HCT116 (cell line): ENCODE results near the gene STAMBPL1. TPM values are rescaled to one million over a fixed set of nuclear protein-coding genes. Genes with fewer than 3 reads are reported as not detected.
A peak's percentile ranks its signal among the peaks of the same experiment; 100 is the strongest.

Experiments
- ATAC-seq: fragments of 200-7000 bp; cut with Tn5 transposase; 2 replicates; pipeline ENCODE4 v1.9.1; 2020; ENCODE audit warnings: mild to moderate bottlenecking, moderate library complexity
- BruUV-seq: library from RNA; stranded (reverse); fragments of 400-500 nt; replicated peaks from 2 replicates; lab custom pipeline; 2021; lab: Mats Ljungman, UMichigan
- CTCF ChIA-PET: fragments of 300-600 bp; sonication (Branson Sonifier 250); formaldehyde crosslinking; loops from one replicate; lab custom pipeline; 2021; ENCODE audit warnings: antibody characterized with exemption; lab: Charles Lee
- POLR2A ChIA-PET: fragments of 300-600, 350-600 bp; sonication (Branson Sonifier 250); formaldehyde crosslinking; loops from one replicate; lab custom pipeline; 2021; ENCODE audit warnings: antibody characterized with exemption; lab: Charles Lee
- RAD21 ChIA-PET, 2 experiments: fragments of 300-600 bp; sonication (Branson Sonifier 250); formaldehyde crosslinking; loops; one replicate each; lab custom pipeline; 2023; ENCODE audit warnings: low total read pairs in 2 of 2; ENCODE audit not compliant: uncharacterized antibody in 2 of 2, unreplicated experiment in 2 of 2, low non-redundant PET in 1 of 2; lab: Charles Lee
- DNase-seq: peaks from one replicate; pipeline ENCODE4 v3.0.0-alpha.2; 2010; ENCODE audit warnings: low read depth, low spot score
- H2AFZ ChIP-seq: fragments of 200-600 bp; shearing (Covaris generic), sonication (generic); 2 replicates; pipeline ENCODE4 v1.6.1; 2017; ENCODE audit warnings: low read depth, mixed run types, mixed read lengths, antibody characterized with exemption, low read length; ENCODE audit not compliant: poor library complexity, severe bottlenecking
- H3K27ac ChIP-seq: 2 replicates; pipeline ENCODE4 v1.5.1; 2012; ENCODE audit warnings: low read depth, low read length
- H3K27me3 ChIP-seq: fragments of 200-600 bp; sonication (generic); 2 replicates; pipeline ENCODE4 v1.6.1; 2016; ENCODE audit warnings: mixed run types, low read length, mixed read lengths; ENCODE audit not compliant: insufficient read depth
- H3K36me3 ChIP-seq, 2 experiments: fragments of 200-500 bp in 1 of 2; fragments of 200-600 bp in 1 of 2; sonication (Bioruptor generic) in 1 of 2; sonication (generic) in 1 of 2; 2 replicates each; pipeline versions ENCODE4 v1.5.1 to v1.6.1; 2014 to 2016; ENCODE audit warnings: low read length in 2 of 2, inconsistent platforms in 1 of 2, mixed read lengths in 1 of 2, mixed run types in 1 of 2; ENCODE audit not compliant: insufficient read depth in 2 of 2, control insufficient read depth in 1 of 2
- H3K4me1 ChIP-seq, 2 experiments: fragments of 200-600 bp in 1 of 2; sonication (generic) in 1 of 2; 2 replicates each; pipeline versions ENCODE4 v1.5.1 to v1.6.1; 2012 to 2017; ENCODE audit warnings: low read length in 2 of 2, inconsistent platforms in 1 of 2, mild to moderate bottlenecking in 1 of 2, mixed read lengths in 1 of 2, mixed run types in 1 of 2, moderate library complexity in 1 of 2; ENCODE audit not compliant: insufficient read depth in 2 of 2, control insufficient read depth in 1 of 2
- H3K4me2 ChIP-seq: fragments of 200-600 bp; sonication (generic); 2 replicates; pipeline ENCODE4 v1.6.1; 2017; ENCODE audit warnings: mixed run types, low read length, mixed read lengths
- H3K4me3 ChIP-seq, 2 experiments: fragments of 200-600 bp in 1 of 2; sonication (generic) in 1 of 2; replicated peaks in 1 of 2; 2 replicates each; pipeline ENCODE4 v1.5.1; 2011 to 2016; ENCODE audit warnings: low read length in 2 of 2, control low read depth in 1 of 2, low read depth in 1 of 2, mild to moderate bottlenecking in 1 of 2, mixed read lengths in 1 of 2, mixed run types in 1 of 2
- H3K79me2 ChIP-seq: fragments of 200-600 bp; sonication (generic); 2 replicates; pipeline ENCODE4 v1.6.1; 2017; ENCODE audit warnings: mild to moderate bottlenecking, mixed run types, low read length, moderate library complexity, mixed read lengths; ENCODE audit not compliant: insufficient read depth
- H3K9ac ChIP-seq: fragments of 200-600 bp; sonication (generic); 2 replicates; pipeline ENCODE4 v1.6.1; 2016; ENCODE audit warnings: low read length, mixed read lengths
- H3K9me2 ChIP-seq: fragments of 200-600 bp; sonication (generic), shearing (Covaris generic); 2 replicates; pipeline ENCODE4 v1.6.1; 2017; ENCODE audit warnings: mixed run types, mild to moderate bottlenecking, moderate library complexity; ENCODE audit not compliant: insufficient read depth
- H3K9me3 ChIP-seq, 2 experiments: fragments of 200-500 bp in 1 of 2; fragments of 200-600 bp in 1 of 2; sonication (Bioruptor generic) in 1 of 2; sonication (generic) in 1 of 2; 2 replicates each; pipeline ENCODE4 v1.6.1; 2014 to 2017; ENCODE audit warnings: low read length in 2 of 2, mixed read lengths in 2 of 2, inconsistent platforms in 1 of 2, low read depth in 1 of 2, mild to moderate bottlenecking in 1 of 2, mixed run types in 1 of 2, moderate library complexity in 1 of 2; ENCODE audit not compliant: control insufficient read depth in 1 of 2, insufficient read depth in 1 of 2
- H4K20me1 ChIP-seq: fragments of 200-600 bp; sonication (generic), shearing (Covaris generic); 2 replicates; pipeline ENCODE4 v1.6.1; 2017; ENCODE audit warnings: mixed run types, mild to moderate bottlenecking, moderate library complexity; ENCODE audit not compliant: insufficient read depth
- CBX3 ChIP-seq: IDR thresholded peaks from 2 replicates; pipeline ENCODE4 v1.6.1; 2012; ENCODE audit warnings: low read depth
- CEBPB ChIP-seq: IDR thresholded peaks from 2 replicates; pipeline ENCODE4 v1.6.1; 2012; ENCODE audit warnings: low read depth
- EGR1 ChIP-seq: IDR thresholded peaks from 2 replicates; pipeline ENCODE4 v1.6.1; 2012; ENCODE audit warnings: low read depth
- ELF1 ChIP-seq: IDR thresholded peaks from 2 replicates; pipeline ENCODE4 v1.6.1; 2012; ENCODE audit warnings: low read depth, borderline replicate concordance
- EZH2 ChIP-seq: fragments of 200-600 bp; sonication (generic); IDR thresholded peaks from 2 replicates; pipeline ENCODE4 v1.6.1; 2017; ENCODE audit warnings: antibody characterized with exemption, mixed run types
- FOSL1 ChIP-seq: IDR thresholded peaks from 2 replicates; pipeline ENCODE4 v1.6.1; 2012; ENCODE audit warnings: low read depth
- JUND ChIP-seq: IDR thresholded peaks from 2 replicates; pipeline ENCODE4 v1.6.1; 2012
- POLR2A ChIP-seq: IDR thresholded peaks from 2 replicates; pipeline ENCODE4 v1.7.0; 2011; ENCODE audit warnings: borderline replicate concordance; ENCODE audit not compliant: insufficient read depth, insufficient read length; ENCODE audit errors: extremely low read depth
- POLR2AphosphoS5 ChIP-seq: IDR thresholded peaks from 2 replicates; pipeline ENCODE4 v1.6.1; 2011; ENCODE audit warnings: mild to moderate bottlenecking, low read depth, low read length, moderate library complexity
- RAD21 ChIP-seq: IDR thresholded peaks from 2 replicates; pipeline ENCODE4 v1.6.1; 2012; ENCODE audit warnings: low read depth, mild to moderate bottlenecking
- SIN3A ChIP-seq: IDR thresholded peaks from 2 replicates; pipeline ENCODE4 v1.6.1; 2012; ENCODE audit warnings: low read depth
- SP1 ChIP-seq: IDR thresholded peaks from 2 replicates; pipeline ENCODE4 v1.6.1; 2012; ENCODE audit warnings: low read depth
- SRF ChIP-seq: IDR thresholded peaks from 2 replicates; pipeline ENCODE4 v1.6.1; 2012; ENCODE audit warnings: low read depth
- YY1 ChIP-seq: IDR thresholded peaks from 2 replicates; pipeline ENCODE4 v1.6.1; 2011; ENCODE audit warnings: low read length, low read depth, moderate library complexity, mild to moderate bottlenecking; ENCODE audit not compliant: insufficient replicate concordance; ENCODE audit errors: extremely low read depth
- ZFX ChIP-seq: fragments of 450-650 bp; IDR thresholded peaks from 2 replicates; pipeline ENCODE4 v1.6.1; 2017
- ZNF274 ChIP-seq: fragments of 200-500 bp; sonication (Bioruptor generic); IDR thresholded peaks from 2 replicates; pipeline ENCODE4 v1.6.1; 2014; ENCODE audit warnings: mild to moderate bottlenecking, low read depth, low read length, inconsistent platforms
- intact Hi-C: fragments of 100-400 bp; cut with micrococcal nuclease; formaldehyde crosslinking; loops from 2 replicates; pipeline ENCODE4 v1.10.0; 2022
- total RNA-seq: library from RNA; stranded (reverse); gene quantifications from one replicate; pipeline ENCODE4 v1.2.1, GENCODE V29; 2021; ENCODE audit not compliant: unreplicated experiment
- TF ChIP-seq, protein P1 (sequence below): IDR thresholded peaks from 2 replicates; pipeline ENCODE4 v1.6.1; 2012
- TF ChIP-seq, protein P2 (sequence below): IDR thresholded peaks from 2 replicates; pipeline ENCODE4 v1.6.1; 2012; ENCODE audit warnings: low read depth
- TF ChIP-seq, protein P3 (sequence below): IDR thresholded peaks from 2 replicates; pipeline ENCODE4 v1.6.1; 2012
- TF ChIP-seq, protein P4 (sequence below), 3 experiments: fragments of 200-600 bp in 1 of 3; sonication (generic) in 1 of 3; IDR thresholded peaks in 2 of 3; conservative IDR thresholded peaks in 1 of 3; 2 replicates each; pipeline ENCODE4 v1.5.1; 2012 to 2017; ENCODE audit warnings: low read depth in 2 of 3, low read length in 2 of 3, antibody characterized with exemption in 1 of 3, borderline replicate concordance in 1 of 3, control low read depth in 1 of 3, mild to moderate bottlenecking in 1 of 3, mixed read lengths in 1 of 3, mixed run types in 1 of 3, moderate library complexity in 1 of 3; ENCODE audit not compliant: insufficient read depth in 1 of 3

Gene STAMBPL1
- total RNA-seq, 1 experiment from 2014 or later = 11.0 TPM

DNA sequence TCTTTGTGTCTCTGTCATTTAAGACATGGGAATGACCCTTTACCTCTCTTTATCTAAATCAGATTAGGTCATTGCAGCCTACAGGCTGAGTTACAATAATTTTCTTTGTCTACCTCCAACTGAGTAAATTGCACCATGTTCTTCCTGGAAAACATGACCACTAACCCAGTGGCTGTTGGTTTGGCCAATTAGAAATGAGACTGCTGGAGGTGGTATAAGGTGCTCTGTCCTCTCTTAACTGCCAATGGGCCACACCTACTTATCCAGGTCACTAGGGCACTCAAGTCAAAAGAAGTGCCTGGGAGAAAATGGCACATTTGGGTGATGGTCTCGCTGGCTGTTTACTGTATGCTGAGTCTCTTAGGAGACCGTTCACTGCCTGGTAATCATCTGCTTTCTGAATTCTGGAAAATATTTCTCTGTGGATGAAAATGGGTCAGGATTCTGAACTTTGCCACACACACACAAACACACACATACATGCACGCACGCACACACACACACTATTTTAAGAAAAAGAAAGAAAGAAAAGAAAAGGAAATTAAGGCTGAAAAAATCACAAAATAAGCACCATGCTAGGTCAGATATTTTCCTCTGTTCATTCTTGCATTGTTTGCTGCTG, 16.4 kb downstream of the STAMBPL1 start:
- DNase-seq (peak; percentile 70), ATAC-seq (peak; percentile 48)
- Histone ChIP-seq H3K79me2 (peaks cover 4% of the 10 kb centered on the region; the same call in 1 of the 2 replicates), H3K27ac (peak overlapping the region; percentile 70), H3K4me3 (peak overlapping the region in 1 of 2 experiments; percentile 36; a peak in 2 of 4 replicates), H3K9me3 (no peaks in the 10 kb centered on the region), H3K4me2 (peak overlapping the region; percentile 70), H3K9me2 (no peaks in the 10 kb centered on the region), H3K27me3 (no peaks in the 10 kb centered on the region), H3K9ac (peak overlapping the region; percentile 54), H4K20me1 (no peaks in the 10 kb centered on the region), H3K36me3 (no peaks in the 10 kb centered on the region), H2AFZ (no peak overlapping the region), H3K4me1 (peaks cover 32 to 64% of the 10 kb centered on the region in 2 experiments)
- CTCF ChIA-PET = interaction anchor here (1.3 kb wide), 1 partner anchor 60 kb away, joined by 3 read pairs; no protein-coding TSS in a partner anchor
- intact Hi-C loops = no loop called here
- BruUV-seq = no TSS peak
- POLR2A ChIA-PET = no interaction called here
- RAD21 ChIA-PET = no interaction called here
- TF ChIP-seq ELF1 (no peak; the same call in 1 of the 2 replicates), EGR1 (no peak), POLR2AphosphoS5 (no peak), SIN3A (no peak), EZH2 (no peak), CBX3 (peak; percentile 50; the same call in 1 of the 2 replicates), ZNF274 (no peak), SRF (no peak), RAD21 (no peak), ZFX (no peak), SP1 (peak; percentile 46; the same call in 1 of the 2 replicates), JUND (peak; percentile 29; the same call in 1 of the 2 replicates), POLR2A (no peak), YY1 (no peak), FOSL1 (peak; percentile 27; the same call in 1 of the 2 replicates), CEBPB (peak; percentile 61; the same call in 1 of the 2 replicates)
- TF ChIP-seq, protein P1, sequence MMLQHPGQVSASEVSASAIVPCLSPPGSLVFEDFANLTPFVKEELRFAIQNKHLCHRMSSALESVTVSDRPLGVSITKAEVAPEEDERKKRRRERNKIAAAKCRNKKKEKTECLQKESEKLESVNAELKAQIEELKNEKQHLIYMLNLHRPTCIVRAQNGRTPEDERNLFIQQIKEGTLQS = no peak
- TF ChIP-seq, protein P2, sequence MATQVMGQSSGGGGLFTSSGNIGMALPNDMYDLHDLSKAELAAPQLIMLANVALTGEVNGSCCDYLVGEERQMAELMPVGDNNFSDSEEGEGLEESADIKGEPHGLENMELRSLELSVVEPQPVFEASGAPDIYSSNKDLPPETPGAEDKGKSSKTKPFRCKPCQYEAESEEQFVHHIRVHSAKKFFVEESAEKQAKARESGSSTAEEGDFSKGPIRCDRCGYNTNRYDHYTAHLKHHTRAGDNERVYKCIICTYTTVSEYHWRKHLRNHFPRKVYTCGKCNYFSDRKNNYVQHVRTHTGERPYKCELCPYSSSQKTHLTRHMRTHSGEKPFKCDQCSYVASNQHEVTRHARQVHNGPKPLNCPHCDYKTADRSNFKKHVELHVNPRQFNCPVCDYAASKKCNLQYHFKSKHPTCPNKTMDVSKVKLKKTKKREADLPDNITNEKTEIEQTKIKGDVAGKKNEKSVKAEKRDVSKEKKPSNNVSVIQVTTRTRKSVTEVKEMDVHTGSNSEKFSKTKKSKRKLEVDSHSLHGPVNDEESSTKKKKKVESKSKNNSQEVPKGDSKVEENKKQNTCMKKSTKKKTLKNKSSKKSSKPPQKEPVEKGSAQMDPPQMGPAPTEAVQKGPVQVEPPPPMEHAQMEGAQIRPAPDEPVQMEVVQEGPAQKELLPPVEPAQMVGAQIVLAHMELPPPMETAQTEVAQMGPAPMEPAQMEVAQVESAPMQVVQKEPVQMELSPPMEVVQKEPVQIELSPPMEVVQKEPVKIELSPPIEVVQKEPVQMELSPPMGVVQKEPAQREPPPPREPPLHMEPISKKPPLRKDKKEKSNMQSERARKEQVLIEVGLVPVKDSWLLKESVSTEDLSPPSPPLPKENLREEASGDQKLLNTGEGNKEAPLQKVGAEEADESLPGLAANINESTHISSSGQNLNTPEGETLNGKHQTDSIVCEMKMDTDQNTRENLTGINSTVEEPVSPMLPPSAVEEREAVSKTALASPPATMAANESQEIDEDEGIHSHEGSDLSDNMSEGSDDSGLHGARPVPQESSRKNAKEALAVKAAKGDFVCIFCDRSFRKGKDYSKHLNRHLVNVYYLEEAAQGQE = no peak
- TF ChIP-seq, protein P3, sequence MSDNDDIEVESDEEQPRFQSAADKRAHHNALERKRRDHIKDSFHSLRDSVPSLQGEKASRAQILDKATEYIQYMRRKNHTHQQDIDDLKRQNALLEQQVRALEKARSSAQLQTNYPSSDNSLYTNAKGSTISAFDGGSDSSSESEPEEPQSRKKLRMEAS = peak; percentile 55
- TF ChIP-seq, protein P4, sequence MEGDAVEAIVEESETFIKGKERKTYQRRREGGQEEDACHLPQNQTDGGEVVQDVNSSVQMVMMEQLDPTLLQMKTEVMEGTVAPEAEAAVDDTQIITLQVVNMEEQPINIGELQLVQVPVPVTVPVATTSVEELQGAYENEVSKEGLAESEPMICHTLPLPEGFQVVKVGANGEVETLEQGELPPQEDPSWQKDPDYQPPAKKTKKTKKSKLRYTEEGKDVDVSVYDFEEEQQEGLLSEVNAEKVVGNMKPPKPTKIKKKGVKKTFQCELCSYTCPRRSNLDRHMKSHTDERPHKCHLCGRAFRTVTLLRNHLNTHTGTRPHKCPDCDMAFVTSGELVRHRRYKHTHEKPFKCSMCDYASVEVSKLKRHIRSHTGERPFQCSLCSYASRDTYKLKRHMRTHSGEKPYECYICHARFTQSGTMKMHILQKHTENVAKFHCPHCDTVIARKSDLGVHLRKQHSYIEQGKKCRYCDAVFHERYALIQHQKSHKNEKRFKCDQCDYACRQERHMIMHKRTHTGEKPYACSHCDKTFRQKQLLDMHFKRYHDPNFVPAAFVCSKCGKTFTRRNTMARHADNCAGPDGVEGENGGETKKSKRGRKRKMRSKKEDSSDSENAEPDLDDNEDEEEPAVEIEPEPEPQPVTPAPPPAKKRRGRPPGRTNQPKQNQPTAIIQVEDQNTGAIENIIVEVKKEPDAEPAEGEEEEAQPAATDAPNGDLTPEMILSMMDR (IDR thresholded peaks at IDR 0.05 in 2 of 3, conservative IDR thresholded peaks at IDR 0.05 in 1 of 3; ENCODE audit: borderline replicate concordance in 1 of 3, insufficient read depth in 1 of 3, low read depth in 2 of 3, low read length in 2 of 3) = no peak
